BLaER1 (cell line): ENCODE data around the gene G6PD.
"Not testable (repeated sequence)": the region's sequence is repeated elsewhere in the genome, so short reads cannot be mapped to it uniquely, and the experiment has no call there.

ENCODE experiments used
- H3K27ac ChIP-seq: shearing (Covaris generic); formaldehyde crosslinking; 2 replicates; pipeline ENCODE4 v1.8.1; 2022
- H3K27me3 ChIP-seq: shearing (Covaris generic); formaldehyde crosslinking; 2 replicates; pipeline ENCODE4 v1.8.1; 2022
- H3K36me3 ChIP-seq: shearing (Covaris generic); formaldehyde crosslinking; 2 replicates; pipeline ENCODE4 v1.8.1; 2022
- H3K4me1 ChIP-seq: shearing (Covaris generic); formaldehyde crosslinking; 2 replicates; pipeline ENCODE4 v1.8.1; 2022
- H3K4me2 ChIP-seq: shearing (Covaris generic); formaldehyde crosslinking; 2 replicates; pipeline ENCODE4 v1.8.1; 2022
- H3K4me3 ChIP-seq: shearing (Covaris generic); formaldehyde crosslinking; 2 replicates; pipeline ENCODE4 v1.8.1; 2022
- H3K9ac ChIP-seq: shearing (Covaris generic); formaldehyde crosslinking; 2 replicates; pipeline ENCODE4 v1.8.1; 2022
- H3K9me3 ChIP-seq: shearing (Covaris generic); formaldehyde crosslinking; 2 replicates; pipeline ENCODE4 v1.8.1; 2022
- H4K20me1 ChIP-seq: shearing (Covaris generic); formaldehyde crosslinking; 2 replicates; pipeline ENCODE4 v1.8.1; 2022
- Cebpa-rat ChIP-seq: shearing (Covaris generic); IDR thresholded peaks from 2 replicates; pipeline ENCODE4 v1.8.1; 2022

The G6PD gene

DNA sequence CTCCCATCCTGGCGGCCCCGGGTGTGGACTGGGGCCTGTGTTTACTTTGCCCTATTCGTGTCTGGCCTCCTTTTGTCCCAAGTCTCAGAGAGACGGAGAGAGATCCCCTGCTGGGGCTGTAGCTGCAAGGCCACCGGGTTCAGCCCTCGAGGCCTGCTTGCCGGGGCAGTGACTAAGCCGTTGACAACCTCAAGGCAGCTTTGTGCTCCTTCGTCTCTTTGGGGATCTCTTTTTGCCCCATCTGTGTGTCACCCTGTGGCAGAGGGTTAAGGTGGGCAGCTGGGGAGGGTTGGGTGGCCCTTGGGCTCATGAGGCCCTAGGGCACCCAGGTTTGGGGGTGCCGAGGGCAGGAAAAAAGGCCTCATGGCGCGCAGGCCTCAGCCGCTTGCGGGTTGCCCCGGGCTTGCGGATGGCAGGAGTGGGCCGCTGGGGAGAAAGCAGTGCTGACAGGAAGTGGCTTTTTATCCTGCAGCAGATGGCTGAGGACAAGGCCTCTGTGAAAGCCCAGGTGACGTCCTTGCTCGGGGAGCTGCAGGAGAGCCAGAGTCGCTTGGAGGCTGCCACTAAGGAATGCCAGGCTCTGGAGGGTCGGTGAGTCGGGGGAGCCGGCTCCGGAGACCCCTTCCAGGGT lies 11.5 kb upstream of the G6PD start:
- H3K36me3 ChIP-seq, result peaks cover 25% of the 10 kb centered on the region
- not testable (repeated sequence) for H3K4me1 ChIP-seq, H3K9ac ChIP-seq, H4K20me1 ChIP-seq, H3K27ac ChIP-seq, H3K9me3 ChIP-seq, H3K4me2 ChIP-seq, H3K4me3 ChIP-seq
- peaks cover 23% of the 10 kb centered on the region for H3K27me3 ChIP-seq

DNA sequence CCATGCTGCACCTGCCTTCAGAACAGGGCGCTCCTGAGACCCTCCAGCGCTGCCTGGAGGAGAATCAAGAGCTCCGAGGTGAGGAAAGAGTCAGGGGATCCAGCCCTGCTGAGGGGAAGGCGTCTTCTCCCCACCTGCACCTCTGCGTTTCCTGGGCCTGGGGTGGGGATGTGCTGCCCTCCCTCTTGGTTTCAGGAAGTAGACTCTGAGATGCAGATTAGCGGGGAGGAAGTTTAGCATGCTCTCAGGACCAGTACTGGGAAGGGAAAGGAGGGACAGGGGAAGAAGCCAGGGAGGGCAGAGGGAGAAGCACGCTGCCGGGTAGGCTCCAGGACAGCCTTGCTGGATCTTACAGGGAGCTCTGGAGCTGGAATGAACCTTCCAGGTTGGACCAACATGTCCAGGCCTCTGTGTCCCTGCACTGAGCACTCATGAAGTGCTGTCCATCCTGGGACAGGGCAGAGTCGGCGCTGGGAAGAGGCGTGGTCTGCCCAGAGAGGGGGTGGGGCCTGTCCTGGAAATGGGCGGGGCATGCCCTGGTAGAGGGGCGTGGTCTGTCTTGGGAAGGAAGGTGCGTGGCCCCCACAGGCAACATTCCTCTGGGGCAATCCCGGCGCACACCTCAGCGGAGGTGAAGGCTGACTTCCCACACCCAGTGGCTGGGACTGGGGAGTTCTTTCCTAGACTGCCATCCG lies 5.6 kb upstream of the G6PD start:
- Histone ChIP-seq H3K4me1 (peaks cover 16% of the 10 kb centered on the region), H4K20me1 (peaks cover 57% of the 10 kb centered on the region), H3K36me3 (peaks cover 43% of the 10 kb centered on the region), H3K27me3 (peaks cover 55% of the 10 kb centered on the region)
- H3K9me3 ChIP-seq, H3K4me2 ChIP-seq, H3K9ac ChIP-seq, H3K4me3 ChIP-seq, H3K27ac ChIP-seq: not testable (repeated sequence)

DNA sequence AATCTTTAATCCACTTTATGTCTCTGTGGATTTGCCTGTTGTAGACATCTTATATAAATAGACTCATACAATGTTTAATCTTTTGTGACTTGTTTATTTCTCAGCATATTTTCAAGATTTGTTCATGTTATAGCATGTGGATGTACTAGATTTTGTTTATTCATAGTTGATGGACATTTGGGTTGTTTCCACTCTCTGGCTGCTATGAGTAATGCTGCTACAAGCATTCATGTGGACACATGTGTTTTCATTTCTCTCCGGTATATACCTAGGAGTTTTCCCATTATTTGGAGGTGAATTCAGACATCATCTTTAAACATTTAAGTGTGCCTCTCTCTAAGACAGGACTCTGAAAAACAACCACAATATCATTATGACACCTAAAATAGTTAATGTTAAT lies 3.1 kb upstream of the G6PD start:
- H3K4me2 ChIP-seq, result no peak overlapping the region

DNA sequence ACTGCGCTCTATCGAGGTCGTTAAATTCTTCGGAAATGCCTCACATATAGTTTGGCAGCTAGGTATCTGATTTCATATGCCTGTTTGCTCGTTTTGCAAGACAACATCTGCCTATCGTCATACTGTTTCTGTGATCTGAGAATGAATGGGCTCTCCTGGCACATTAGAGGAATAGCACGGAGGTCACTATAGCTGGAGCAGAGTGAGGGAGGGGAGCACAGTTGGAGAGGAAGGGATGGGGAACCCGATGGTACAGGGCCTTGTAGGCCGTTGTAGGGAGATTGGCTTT lies 1.3 kb upstream of the G6PD start:
- no peak for TF ChIP-seq Cebpa-rat
- Histone ChIP-seq H3K36me3 (peaks cover 21% of the 10 kb centered on the region), H3K9me3 (peaks cover 23% of the 10 kb centered on the region), H3K27me3 (peaks cover 42% of the 10 kb centered on the region), H3K4me2 (peak overlapping the region; percentile 75), H3K9ac (peak overlapping the region; percentile 85), H3K27ac (peak overlapping the region; percentile 86), H3K4me3 (peak overlapping the region; percentile 79), H4K20me1 (peaks cover 53% of the 10 kb centered on the region), H3K4me1 (peaks cover 49% of the 10 kb centered on the region)

More for the DNA sequence above, 3.1 kb upstream of the G6PD start:
- Histone ChIP-seq H3K9ac (no peak overlapping the region), H3K27me3 (peaks cover 48% of the 10 kb centered on the region), H3K27ac (no peak overlapping the region), H3K4me1 (peaks cover 31% of the 10 kb centered on the region), H3K4me3 (no peak overlapping the region), H3K36me3 (peaks cover 35% of the 10 kb centered on the region), H4K20me1 (peaks cover 57% of the 10 kb centered on the region), H3K9me3 (peaks cover 23% of the 10 kb centered on the region)
- no peak for TF ChIP-seq Cebpa-rat

DNA sequence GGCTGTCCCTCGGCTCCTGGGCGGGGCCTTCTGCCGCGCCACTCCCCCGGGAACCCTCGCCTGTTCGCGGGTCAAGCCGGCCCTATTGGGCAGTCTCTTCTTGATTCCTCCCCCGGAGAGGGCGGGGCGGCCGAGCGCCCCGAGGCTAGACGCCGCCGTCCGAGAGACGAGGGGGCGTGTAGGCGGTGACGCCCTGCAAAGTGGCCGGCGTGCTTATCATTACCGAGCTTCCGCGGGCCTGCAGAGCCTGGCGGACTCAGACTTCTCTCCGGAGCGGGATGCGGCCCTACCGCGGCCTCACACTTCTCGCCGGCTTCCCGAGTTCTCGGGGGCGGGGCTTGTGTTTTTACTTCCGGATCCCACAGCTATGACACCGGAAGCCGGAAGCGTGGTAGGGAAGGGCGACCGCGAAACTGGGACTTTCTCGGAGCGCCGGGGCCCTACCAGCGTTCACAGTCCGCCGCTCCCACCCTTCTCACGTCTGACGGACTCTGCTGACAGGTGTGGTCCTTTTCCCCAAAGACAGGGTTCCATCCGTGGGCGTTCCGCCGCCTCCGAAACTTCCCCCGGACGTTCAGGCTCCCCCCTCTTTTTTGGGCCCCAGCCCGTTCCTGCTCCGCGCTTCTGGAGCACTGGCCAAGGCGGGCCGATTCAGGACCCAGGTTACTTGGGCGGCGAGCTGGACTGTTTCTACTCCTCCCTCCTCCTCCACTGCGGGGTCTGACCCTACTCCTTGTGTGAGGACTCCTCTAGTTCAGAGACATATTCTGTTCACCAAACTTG lies 790 bp upstream of the G6PD start, which contains the start of gene IKBKG:
Gene IKBKG (plus strand): TSS at position 376 of the 783 bp plus-strand sequence. CDS start 4,383 bp downstream, outside the sequence.
- Histone ChIP-seq H4K20me1 (peaks cover 58% of the 10 kb centered on the region), H3K27ac (peak within 1 kb of the TSS; percentile 86), H3K4me2 (peak within 1 kb of the TSS; percentile 84), H3K9ac (peak within 1 kb of the TSS; percentile 85), H3K36me3 (peaks cover 20% of the 10 kb centered on the region), H3K9me3 (peaks cover 23% of the 10 kb centered on the region), H3K4me3 (peak within 1 kb of the TSS; percentile 79), H3K27me3 (peaks cover 47% of the 10 kb centered on the region), H3K4me1 (peaks cover 54% of the 10 kb centered on the region)
- TF ChIP-seq Cebpa-rat, result no peak

DNA sequence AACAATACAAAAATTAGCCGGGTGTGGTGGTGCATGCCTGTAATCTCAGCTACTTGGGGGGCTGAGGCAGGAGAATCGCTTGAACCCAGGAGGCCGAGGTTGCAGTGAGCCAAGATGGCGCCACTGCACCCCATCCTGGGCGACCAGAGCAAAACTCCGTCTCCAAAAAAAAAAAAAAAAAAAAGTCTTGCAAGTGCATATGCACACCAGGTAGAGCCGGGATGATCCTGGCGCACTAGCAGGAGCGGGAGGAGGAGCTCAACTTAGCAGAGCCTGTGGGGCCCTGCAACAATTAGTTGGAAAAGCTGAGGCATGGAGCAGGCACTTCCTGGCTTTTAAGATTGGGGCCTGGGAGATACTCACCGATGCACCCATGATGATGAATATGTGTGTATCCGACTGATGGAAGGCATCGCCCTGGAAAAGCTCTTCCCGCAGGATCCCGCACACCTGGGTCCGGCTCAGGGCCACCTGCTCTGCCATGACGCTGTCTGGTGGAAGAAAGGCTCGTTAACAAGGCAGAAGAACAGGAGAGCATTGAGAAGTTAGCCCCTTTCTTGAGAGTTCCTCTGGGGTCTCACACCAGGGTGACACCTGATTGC lies 872 bp downstream of the G6PD start:
- peaks cover 59% of the 10 kb centered on the region for H4K20me1 ChIP-seq
- TF ChIP-seq Cebpa-rat, result no peak
- peak overlapping the region; percentile 79 for H3K4me3 ChIP-seq
- H3K9ac ChIP-seq, result peak overlapping the region; percentile 85
- H3K9me3 ChIP-seq, result peaks cover 23% of the 10 kb centered on the region
- peaks cover 19% of the 10 kb centered on the region; the same call in 1 of the 2 replicates for H3K36me3 ChIP-seq
- H3K27me3 ChIP-seq, result peaks cover 48% of the 10 kb centered on the region
- peak overlapping the region; percentile 84 for H3K4me2 ChIP-seq
- H3K4me1 ChIP-seq, result peaks cover 63% of the 10 kb centered on the region
- no peak overlapping the region for H3K27ac ChIP-seq

DNA sequence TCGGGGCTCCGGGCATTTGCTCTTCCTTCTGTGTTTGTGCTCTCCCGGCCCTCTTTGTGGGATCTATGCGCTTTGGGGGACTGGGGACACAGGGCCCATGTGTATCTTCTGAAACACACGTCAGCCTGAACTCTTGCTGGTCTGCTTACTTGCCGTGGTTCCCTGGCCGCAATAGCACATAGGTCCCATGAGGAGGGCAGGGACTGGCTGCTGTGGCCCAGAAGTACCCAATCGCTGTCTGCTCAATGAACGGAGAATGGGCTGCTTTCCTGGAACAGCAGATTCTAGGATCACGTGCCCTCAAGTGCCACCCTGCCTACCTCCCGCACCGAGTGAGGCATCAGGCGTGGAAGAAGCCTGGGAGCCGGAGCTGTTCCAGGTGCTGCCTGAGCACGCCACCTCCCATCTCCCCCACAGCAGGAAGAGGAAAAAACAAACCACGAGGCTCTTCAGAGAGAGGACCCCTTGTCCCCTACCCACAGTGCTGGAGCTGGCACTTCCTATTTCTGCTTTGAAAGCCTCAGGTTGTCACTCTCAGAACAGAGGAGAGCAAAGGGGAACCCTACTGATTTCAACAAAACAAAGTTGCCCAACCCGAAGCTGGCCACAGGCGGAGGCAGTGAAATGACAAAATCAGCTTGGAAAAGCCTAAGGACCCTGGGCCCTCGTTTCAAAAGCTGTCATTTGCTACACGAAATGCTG lies 3.8 kb downstream of the G6PD start:
- Histone ChIP-seq H4K20me1 (peaks cover 52% of the 10 kb centered on the region), H3K27ac (peak overlapping the region; percentile 69), H3K9ac (peak overlapping the region; percentile 39), H3K4me3 (peak overlapping the region; percentile 41), H3K9me3 (peaks cover 21% of the 10 kb centered on the region), H3K4me1 (peaks cover 47% of the 10 kb centered on the region), H3K27me3 (peaks cover 60% of the 10 kb centered on the region), H3K4me2 (peak overlapping the region; percentile 76), H3K36me3 (peaks cover 20% of the 10 kb centered on the region; the same call in 1 of the 2 replicates)
- peak; percentile 9; the same call in 1 of the 2 replicates for TF ChIP-seq Cebpa-rat

DNA sequence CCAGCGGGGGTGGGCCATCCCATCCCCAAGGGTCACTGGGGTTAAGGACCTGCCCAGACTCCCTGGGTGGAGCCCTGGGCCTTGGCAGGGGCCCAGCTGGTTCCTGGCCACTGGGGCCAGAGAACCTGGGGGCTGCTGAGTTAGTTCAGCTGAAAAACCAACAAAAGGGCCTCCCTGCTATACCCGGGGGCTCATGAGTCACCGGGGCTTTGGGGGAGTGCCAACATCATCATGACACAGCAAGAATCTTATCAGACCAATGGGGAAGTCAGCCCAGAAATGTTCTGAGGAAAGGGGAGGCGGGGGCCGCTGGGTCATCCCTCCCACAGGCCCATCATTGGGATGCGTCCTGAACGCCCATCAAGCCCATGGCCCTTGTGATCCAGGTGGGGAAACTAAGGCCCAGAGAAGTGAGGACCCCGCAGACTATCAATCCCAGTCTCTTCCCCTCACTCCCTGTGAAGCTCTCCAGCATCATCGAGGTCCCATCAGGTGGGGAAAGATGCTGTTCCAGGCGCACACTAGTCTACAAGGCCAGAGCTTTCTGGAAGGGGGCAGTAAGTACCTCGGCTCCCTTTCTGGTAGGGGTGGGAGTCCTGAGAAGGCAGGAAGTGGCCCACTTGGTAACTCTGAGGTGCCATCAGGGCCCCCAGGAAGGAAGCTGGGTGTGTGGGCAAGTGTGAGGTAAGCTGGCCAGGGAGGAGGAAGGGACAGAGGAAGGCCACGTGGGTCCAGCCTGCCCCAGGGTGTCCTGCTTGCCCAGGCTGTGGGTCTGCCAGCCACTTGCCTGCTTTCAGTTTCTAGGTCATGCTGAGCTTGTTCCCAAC lies 4.5 kb downstream of the G6PD start:
- H3K4me3 ChIP-seq, result peak overlapping the region; percentile 41
- peaks cover 56% of the 10 kb centered on the region; the same call in 1 of the 2 replicates for H4K20me1 ChIP-seq
- H3K27ac ChIP-seq, result peak overlapping the region; percentile 69
- peaks cover 20% of the 10 kb centered on the region; the same call in 1 of the 2 replicates for H3K36me3 ChIP-seq
- no peak for TF ChIP-seq Cebpa-rat
- peak overlapping the region; percentile 39 for H3K9ac ChIP-seq
- peaks cover 14% of the 10 kb centered on the region for H3K9me3 ChIP-seq
- H3K27me3 ChIP-seq, result peaks cover 67% of the 10 kb centered on the region
- H3K4me2 ChIP-seq, result peak overlapping the region; percentile 76
- peaks cover 47% of the 10 kb centered on the region for H3K4me1 ChIP-seq
